ENCODE measurements around the gene DCPS.

Gene DCPS

GRCh38 chr11:126280595-126280994, 23.3 kb upstream of the DCPS start:
- TF ChIP-seq ZBTB7A (IDR thresholded peaks at IDR 0.05; ENCODE audit: low read depth) (no peak), TEAD4 (IDR thresholded peaks at IDR 0.05) (no peak), CEBPB (IDR thresholded peaks at IDR 0.05) (no peak), CREB1 (IDR thresholded peaks at IDR 0.05; ENCODE audit: low read depth) (no peak), USF1 (IDR thresholded peaks at IDR 0.05) (no peak), NFIC (IDR thresholded peaks at IDR 0.05) (no peak), YY1 (IDR thresholded peaks at IDR 0.05; ENCODE audit: low read depth) (no peak), RAD21 (IDR thresholded peaks at IDR 0.05; ENCODE audit: low read depth) (no peak), EGR1 (IDR thresholded peaks at IDR 0.05) (no peak), MAX (IDR thresholded peaks at IDR 0.05) (no peak), EP300 (IDR thresholded peaks at IDR 0.05; ENCODE audit: borderline replicate concordance) (no peak), FOXM1 (IDR thresholded peaks at IDR 0.05; ENCODE audit: borderline replicate concordance, low read depth) (no peak)
- TF ChIP-seq, protein P1, sequence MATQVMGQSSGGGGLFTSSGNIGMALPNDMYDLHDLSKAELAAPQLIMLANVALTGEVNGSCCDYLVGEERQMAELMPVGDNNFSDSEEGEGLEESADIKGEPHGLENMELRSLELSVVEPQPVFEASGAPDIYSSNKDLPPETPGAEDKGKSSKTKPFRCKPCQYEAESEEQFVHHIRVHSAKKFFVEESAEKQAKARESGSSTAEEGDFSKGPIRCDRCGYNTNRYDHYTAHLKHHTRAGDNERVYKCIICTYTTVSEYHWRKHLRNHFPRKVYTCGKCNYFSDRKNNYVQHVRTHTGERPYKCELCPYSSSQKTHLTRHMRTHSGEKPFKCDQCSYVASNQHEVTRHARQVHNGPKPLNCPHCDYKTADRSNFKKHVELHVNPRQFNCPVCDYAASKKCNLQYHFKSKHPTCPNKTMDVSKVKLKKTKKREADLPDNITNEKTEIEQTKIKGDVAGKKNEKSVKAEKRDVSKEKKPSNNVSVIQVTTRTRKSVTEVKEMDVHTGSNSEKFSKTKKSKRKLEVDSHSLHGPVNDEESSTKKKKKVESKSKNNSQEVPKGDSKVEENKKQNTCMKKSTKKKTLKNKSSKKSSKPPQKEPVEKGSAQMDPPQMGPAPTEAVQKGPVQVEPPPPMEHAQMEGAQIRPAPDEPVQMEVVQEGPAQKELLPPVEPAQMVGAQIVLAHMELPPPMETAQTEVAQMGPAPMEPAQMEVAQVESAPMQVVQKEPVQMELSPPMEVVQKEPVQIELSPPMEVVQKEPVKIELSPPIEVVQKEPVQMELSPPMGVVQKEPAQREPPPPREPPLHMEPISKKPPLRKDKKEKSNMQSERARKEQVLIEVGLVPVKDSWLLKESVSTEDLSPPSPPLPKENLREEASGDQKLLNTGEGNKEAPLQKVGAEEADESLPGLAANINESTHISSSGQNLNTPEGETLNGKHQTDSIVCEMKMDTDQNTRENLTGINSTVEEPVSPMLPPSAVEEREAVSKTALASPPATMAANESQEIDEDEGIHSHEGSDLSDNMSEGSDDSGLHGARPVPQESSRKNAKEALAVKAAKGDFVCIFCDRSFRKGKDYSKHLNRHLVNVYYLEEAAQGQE (IDR thresholded peaks at IDR 0.05; ENCODE audit: low read depth): no peak

DNA sequence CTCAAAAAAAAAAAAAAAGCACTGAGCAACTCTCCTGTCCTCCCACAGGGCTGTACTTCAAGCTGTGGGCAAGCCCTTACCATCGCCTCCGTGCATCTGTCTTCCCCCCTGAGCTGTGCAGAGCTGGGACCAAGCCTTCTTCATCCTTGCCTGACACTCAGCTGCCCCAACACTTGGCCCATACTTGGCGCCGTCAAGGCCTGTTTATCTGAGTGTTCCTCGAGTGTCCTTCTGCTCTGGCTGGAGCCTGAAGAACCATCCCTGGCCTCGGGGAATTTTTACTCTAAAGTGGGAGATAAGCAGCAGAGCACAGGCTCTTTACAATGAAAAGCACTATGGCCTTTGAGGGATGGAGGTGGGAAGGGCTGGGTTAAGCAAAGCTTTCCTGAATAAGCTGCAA, 22.6 kb upstream of the DCPS start:
- TF ChIP-seq TCF12 (IDR thresholded peaks at IDR 0.05; ENCODE audit: low read depth): no peak
- TF ChIP-seq, protein P1 (IDR thresholded peaks at IDR 0.05; ENCODE audit: low read depth): no peak
- TF ChIP-seq NFIC (IDR thresholded peaks at IDR 0.05): no peak
- no peak for TF ChIP-seq ZBTB7A (IDR thresholded peaks at IDR 0.05; ENCODE audit: low read depth)
- no peak for TF ChIP-seq TAF1 (IDR thresholded peaks at IDR 0.05; ENCODE audit: low read depth)
- TF ChIP-seq CREB1 (IDR thresholded peaks at IDR 0.05; ENCODE audit: low read depth): no peak
- no peak for TF ChIP-seq CEBPB (IDR thresholded peaks at IDR 0.05)
- no peak for TF ChIP-seq YY1 (IDR thresholded peaks at IDR 0.05; ENCODE audit: low read depth)
- no peak for TF ChIP-seq RAD21 (IDR thresholded peaks at IDR 0.05; ENCODE audit: low read depth)

GRCh38 chr11:126281666-126282175, 22.1 kb upstream of the DCPS start:
- TF ChIP-seq CREB1 (IDR thresholded peaks at IDR 0.05; ENCODE audit: low read depth) (no peak), EP300 (IDR thresholded peaks at IDR 0.05; ENCODE audit: borderline replicate concordance) (no peak), YY1 (IDR thresholded peaks at IDR 0.05; ENCODE audit: low read depth) (no peak), TCF12 (IDR thresholded peaks at IDR 0.05; ENCODE audit: low read depth) (no peak), USF1 (IDR thresholded peaks at IDR 0.05) (no peak), TEAD4 (IDR thresholded peaks at IDR 0.05) (no peak), EGR1 (IDR thresholded peaks at IDR 0.05) (no peak), ZBTB7A (IDR thresholded peaks at IDR 0.05; ENCODE audit: low read depth) (no peak)
- TF ChIP-seq, protein P1 (IDR thresholded peaks at IDR 0.05; ENCODE audit: low read depth): no peak

DNA sequence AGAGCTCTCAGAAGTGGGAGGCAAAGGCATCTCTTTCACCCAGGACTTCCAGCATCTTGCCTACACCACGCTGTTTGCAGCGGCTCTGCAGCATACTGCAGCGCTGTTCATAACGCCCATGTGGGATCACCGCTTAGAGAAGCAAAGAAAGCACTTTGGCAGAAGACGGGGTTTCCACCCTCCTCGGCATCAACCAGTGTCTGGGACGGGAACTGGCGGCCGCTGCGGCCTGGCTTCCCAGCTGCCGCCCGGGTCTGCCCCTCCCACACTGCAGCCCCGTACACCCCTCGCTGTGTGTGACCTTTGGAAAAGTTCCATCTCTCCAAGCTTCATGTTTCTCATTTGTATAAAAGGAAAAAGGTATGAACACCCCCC, 21.5 kb upstream of the DCPS start:
- TF ChIP-seq CEBPB (IDR thresholded peaks at IDR 0.05) (no peak), RAD21 (IDR thresholded peaks at IDR 0.05; ENCODE audit: low read depth) (no peak), CREB1 (IDR thresholded peaks at IDR 0.05; ENCODE audit: low read depth) (no peak), MAX (IDR thresholded peaks at IDR 0.05) (peak; percentile 7; the same call in 1 of the 2 replicates)

Measured in Ishikawa (cell line).